Stimulated activated naive B cell treated with anti-CD40 and anti-IgM and Interleukin-4, amounts not matched to agents 10 μg/mL and 1 μg/mL and 100 μg/mL, for 72 hours (primary cell): ENCODE data around the gene CTNNBL1.

Source experiments
- ATAC-seq, 2 donors: fragments of 150-1000 bp; cut with Tn5 transposase; replicated peaks; 2 replicates each; pipeline ENCODE4 v1.10.0; 2021; ENCODE audit warnings: moderate library complexity in 1 of 2
- DNase-seq: peaks from one replicate; pipeline ENCODE4 v3.0.0; 2021
- H3K27ac Mint-ChIP-seq: one replicate; pipeline ENCODE4 v1.8.0; 2022; ENCODE audit warnings: mild to moderate bottlenecking, mixed read lengths
- H3K27me3 Mint-ChIP-seq, 2 donors: one replicate each; pipeline ENCODE4 v1.8.0; 2022; ENCODE audit warnings: mixed read lengths in 2 of 2
- H3K36me3 Mint-ChIP-seq, 2 donors: one replicate each; pipeline ENCODE4 v1.8.0; 2022; ENCODE audit warnings: mixed read lengths in 2 of 2, mild to moderate bottlenecking in 1 of 2
- H3K4me1 Mint-ChIP-seq, 2 donors: one replicate each; pipeline ENCODE4 v1.8.0; 2022; ENCODE audit warnings: mixed read lengths in 2 of 2, mild to moderate bottlenecking in 1 of 2
- H3K4me3 Mint-ChIP-seq, 2 donors: one replicate each; pipeline ENCODE4 v1.8.0; 2022; ENCODE audit warnings: mild to moderate bottlenecking in 2 of 2, mixed read lengths in 2 of 2, moderate library complexity in 1 of 2
- H3K9me3 Mint-ChIP-seq, 2 donors: one replicate each; pipeline ENCODE4 v1.8.0; 2022; ENCODE audit warnings: mixed read lengths in 2 of 2, mild to moderate bottlenecking in 1 of 2

Gene CTNNBL1

DNA sequence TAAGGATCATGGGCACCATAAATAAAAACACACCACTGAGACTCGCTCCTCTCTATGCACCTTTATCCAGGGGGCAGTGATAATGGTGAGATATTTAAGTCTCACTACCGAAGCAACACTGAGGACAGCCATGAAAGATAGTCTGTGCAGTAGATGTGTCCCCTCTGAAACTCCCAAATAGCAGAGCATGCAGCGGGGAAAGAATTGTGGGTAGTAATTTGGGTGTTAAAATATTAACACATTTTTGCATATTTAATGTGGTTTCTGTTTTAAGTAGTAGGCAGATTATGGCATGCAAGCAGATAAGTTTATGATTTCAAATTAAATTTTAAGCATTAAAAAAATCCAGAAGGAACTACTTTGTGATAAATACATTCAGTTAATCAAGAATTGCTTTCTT is 82.7 kb downstream of the CTNNBL1 start:
- Mint-ChIP-seq H3K27ac (no peak overlapping the region), H3K36me3 (peaks cover 40 to 49% of the 10 kb centered on the region in 2 donors), H3K4me3 (no peak overlapping the region), H3K4me1 (peaks cover 27 to 56% of the 10 kb centered on the region in 2 donors), H3K9me3 (peaks cover 0 to 2% of the 10 kb centered on the region in 2 donors), H3K27me3 (no peaks in the 10 kb centered on the region)
- DNase-seq (no peak), ATAC-seq (no peak)

DNA sequence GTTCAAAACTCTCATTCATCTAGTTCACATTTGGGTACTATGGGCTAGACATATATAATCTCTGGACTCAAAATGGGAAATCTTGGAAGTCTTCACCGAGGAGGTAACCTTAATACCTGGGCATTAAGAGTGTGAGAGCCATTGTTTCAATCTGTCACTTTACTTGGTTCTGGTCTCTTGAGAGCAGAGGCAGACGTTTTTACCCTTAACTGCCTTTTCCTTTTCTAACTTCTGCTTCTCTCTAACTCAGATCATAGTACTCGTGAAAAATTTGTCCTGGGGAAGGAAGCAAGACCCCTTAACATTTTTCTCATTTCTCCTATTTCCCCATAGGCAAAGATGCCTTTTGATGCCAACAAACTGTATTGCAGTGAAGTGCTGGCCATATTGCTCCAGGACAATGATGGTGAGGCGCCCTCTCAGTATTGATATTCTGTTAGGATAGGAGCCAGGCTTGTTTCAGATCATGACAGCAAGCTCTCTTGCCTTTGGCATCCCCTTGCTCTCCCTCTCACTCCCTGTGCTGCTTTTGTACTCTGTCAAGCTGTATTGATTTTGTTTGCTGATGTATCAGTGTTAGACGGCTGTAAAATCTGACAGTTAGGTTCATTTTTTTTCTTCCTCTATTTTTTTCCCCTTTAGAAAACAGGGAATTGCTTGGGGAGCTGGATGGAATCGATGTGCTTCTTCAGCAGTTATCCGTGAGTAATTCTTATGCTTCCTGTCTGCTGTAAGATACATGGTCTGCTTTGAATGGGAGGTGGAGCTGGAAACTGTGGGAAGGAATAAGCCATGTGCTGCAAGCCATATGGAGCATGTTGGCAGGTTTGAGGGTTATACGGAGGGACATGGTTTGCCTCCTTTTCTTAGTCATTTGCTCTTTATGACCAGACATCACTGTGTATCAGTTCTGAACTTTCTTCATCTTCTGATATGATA is 83.5 kb downstream of the CTNNBL1 start:
- Mint-ChIP-seq H3K4me1 (peaks cover 29 to 58% of the 10 kb centered on the region in 2 donors), H3K36me3 (peaks cover 39 to 46% of the 10 kb centered on the region in 2 donors), H3K27ac (peak overlapping the region; percentile 63), H3K27me3 (no peaks in the 10 kb centered on the region), H3K4me3 (peak overlapping the region in 1 of 2 donors; percentile 0), H3K9me3 (peaks cover 0 to 2% of the 10 kb centered on the region in 2 donors)
- DNase-seq: no peak
- ATAC-seq: no peak

DNA sequence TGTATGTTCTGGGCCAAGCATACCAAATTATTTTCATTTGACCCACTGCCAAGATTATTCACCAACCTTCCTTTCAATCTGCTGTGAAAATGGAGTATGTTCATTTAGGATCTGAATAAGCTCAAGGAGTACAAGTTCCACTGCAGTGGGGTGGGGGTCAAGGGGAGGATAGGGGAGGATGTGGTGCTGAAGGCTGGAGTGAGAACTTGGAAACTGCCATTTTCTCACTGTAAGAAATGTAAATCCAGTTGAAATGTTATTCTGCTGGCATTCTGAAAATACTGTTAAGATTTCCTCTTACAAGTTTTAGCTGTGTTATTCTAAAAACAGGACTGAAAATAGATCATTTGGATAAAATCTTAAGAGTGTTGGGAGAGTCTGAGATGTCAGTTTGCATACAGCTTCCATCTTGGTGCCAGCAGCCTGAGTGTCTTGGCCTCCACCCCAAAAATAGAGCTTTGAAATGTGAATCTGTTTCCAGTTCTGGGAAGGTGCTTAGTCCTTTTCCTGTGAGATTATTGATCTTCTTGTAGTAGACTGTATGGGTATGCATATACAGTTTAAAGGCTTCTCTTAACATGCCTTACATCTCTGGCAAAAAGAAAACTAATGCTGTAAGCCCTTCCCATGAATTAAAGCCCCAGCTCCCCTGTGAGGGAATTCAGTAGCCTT is 84.3 kb downstream of the CTNNBL1 start:
- Mint-ChIP-seq H3K9me3 (peaks cover 0 to 2% of the 10 kb centered on the region in 2 donors), H3K4me3 (no peak overlapping the region), H3K27ac (peak overlapping the region; percentile 63), H3K36me3 (peaks cover 38 to 48% of the 10 kb centered on the region in 2 donors), H3K4me1 (peaks cover 29 to 60% of the 10 kb centered on the region in 2 donors), H3K27me3 (no peaks in the 10 kb centered on the region)
- DNase-seq (no peak), ATAC-seq (no peak)

DNA sequence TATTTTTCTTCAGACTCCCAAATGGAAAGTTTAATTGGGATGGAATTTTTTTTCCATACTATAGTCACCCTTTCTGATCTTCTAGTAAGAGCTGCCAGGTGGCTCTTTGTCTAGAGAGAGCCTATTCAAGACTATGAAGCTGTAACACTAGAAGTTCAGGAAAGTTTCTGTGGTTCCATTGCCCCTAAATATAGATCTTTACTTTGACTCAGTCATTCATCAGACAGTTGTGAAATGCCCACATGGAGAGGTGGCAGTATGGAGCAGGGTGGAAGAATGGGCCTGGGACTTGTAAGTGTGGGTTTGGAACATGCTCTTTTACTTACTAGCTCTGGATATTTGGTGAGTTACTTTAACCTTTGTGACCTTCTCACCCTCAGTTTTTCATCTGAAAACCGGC is 87.8 kb downstream of the CTNNBL1 start:
- peaks cover 50 to 65% of the 10 kb centered on the region in 2 donors for H3K36me3 Mint-ChIP-seq
- peaks cover 27 to 63% of the 10 kb centered on the region in 2 donors for H3K4me1 Mint-ChIP-seq
- no peaks in the 10 kb centered on the region for H3K27me3 Mint-ChIP-seq
- DNase-seq (no peak), ATAC-seq (no peak)
- H3K27ac Mint-ChIP-seq: no peak overlapping the region
- H3K9me3 Mint-ChIP-seq: no peaks in the 10 kb centered on the region
- no peak overlapping the region for H3K4me3 Mint-ChIP-seq

DNA sequence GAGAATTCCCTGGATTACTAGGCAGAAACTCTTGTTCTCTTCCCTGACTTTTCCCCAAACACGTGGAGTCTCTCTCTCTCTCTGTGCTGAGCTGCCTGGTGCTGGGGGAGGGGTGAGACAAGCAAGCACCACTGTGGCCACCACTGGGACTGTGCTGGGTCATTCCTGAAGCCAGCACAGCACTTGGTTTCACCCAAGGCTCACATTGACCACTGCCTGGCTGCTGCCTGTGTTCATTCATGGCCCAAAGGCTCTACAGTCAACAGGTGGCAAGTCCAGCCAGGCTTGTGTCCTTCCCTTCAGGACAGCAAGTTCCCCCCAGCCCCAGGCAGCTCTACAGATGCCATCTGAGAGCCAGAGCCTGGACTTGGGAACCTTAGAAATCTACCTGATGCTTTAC is 92.2 kb downstream of the CTNNBL1 start:
- H3K27me3 Mint-ChIP-seq: no peaks in the 10 kb centered on the region
- H3K4me1 Mint-ChIP-seq: peaks cover 25 to 72% of the 10 kb centered on the region in 2 donors
- H3K9me3 Mint-ChIP-seq: peaks cover 4 to 5% of the 10 kb centered on the region in 2 donors
- ATAC-seq (no peak), DNase-seq (no peak)
- H3K4me3 Mint-ChIP-seq: no peak overlapping the region
- peak overlapping the region; percentile 82 for H3K27ac Mint-ChIP-seq
- H3K36me3 Mint-ChIP-seq: peaks cover 61 to 70% of the 10 kb centered on the region in 2 donors

DNA sequence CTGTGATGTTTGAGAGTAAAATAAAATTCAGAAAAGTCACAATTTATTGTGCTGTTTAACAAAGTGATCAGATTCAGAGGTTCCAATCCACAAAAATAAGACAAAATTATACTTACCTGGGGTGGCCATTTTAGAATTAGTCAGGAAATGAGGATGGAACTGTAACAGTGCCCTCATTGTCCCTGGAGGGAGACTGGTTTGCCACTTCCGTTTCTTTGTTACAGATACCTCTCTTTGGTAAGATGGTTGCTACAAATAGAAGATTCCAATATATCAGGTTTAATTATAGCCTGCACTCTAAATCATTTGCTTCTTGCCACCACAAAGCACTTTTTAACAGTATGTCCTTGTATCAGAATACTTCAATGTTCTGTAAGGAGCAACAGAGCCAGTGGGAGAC is 95.6 kb downstream of the CTNNBL1 start:
- ATAC-seq (peak; percentile 91 to 94), DNase-seq (no peak)
- Mint-ChIP-seq H3K4me1 (peaks cover 17 to 59% of the 10 kb centered on the region in 2 donors), H3K27ac (peak overlapping the region; percentile 78), H3K9me3 (peaks cover 6 to 9% of the 10 kb centered on the region in 2 donors), H3K4me3 (peak overlapping the region; percentile 19 to 43), H3K27me3 (no peaks in the 10 kb centered on the region), H3K36me3 (peaks cover 62 to 76% of the 10 kb centered on the region in 2 donors)

DNA sequence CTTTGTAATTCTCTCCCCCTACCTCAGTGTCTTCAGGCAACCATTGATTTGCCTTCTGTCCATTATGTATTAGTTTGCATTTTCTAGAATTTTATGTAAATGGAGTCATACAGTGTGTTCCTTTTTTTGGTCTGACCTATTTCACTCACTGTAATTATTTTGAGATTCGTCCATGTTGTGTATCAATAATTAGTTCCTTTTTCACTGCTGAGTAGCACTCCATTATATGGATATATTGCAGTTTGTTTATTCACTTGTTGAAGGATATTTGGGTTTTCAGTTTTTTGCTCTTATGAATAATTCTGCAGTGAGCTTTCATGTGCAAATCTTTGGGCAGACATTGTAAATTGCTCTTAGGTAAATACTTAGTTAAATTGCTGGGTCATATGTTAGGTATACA is 97.1 kb downstream of the CTNNBL1 start:
- ATAC-seq (no peak), DNase-seq (no peak)
- H3K27me3 Mint-ChIP-seq: no peaks in the 10 kb centered on the region
- peaks cover 16 to 59% of the 10 kb centered on the region in 2 donors for H3K4me1 Mint-ChIP-seq
- H3K4me3 Mint-ChIP-seq: no peak overlapping the region
- H3K36me3 Mint-ChIP-seq: peaks cover 60 to 73% of the 10 kb centered on the region in 2 donors
- no peak overlapping the region for H3K27ac Mint-ChIP-seq
- peaks cover 6 to 9% of the 10 kb centered on the region in 2 donors for H3K9me3 Mint-ChIP-seq

DNA sequence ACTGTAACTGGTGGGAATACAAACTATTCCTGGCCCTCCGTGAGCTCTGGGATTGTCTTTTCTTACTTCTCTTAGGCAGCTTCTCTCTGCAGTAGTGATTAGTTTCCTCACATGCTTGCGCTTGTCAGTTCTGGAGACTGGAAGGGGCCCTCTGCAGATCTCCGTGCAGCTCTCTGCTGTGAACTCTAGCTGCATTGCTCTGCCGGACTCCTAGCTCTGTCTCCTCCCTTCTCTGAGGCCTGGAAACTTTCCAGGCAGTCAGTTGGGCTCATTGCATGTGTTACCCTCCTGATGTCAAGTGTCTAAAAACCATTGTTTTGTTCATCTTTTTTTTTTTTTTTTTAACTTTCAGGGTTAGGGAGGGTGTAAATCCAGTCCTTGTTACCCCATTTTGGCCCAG is 102.3 kb downstream of the CTNNBL1 start:
- Mint-ChIP-seq H3K4me3 (no peak overlapping the region), H3K27ac (no peak overlapping the region), H3K9me3 (peaks cover 2 to 4% of the 10 kb centered on the region in 2 donors), H3K27me3 (no peaks in the 10 kb centered on the region), H3K36me3 (peaks cover 46 to 60% of the 10 kb centered on the region in 2 donors), H3K4me1 (peaks cover 6 to 25% of the 10 kb centered on the region in 2 donors)
- no peak for DNase-seq
- ATAC-seq: no peak

DNA sequence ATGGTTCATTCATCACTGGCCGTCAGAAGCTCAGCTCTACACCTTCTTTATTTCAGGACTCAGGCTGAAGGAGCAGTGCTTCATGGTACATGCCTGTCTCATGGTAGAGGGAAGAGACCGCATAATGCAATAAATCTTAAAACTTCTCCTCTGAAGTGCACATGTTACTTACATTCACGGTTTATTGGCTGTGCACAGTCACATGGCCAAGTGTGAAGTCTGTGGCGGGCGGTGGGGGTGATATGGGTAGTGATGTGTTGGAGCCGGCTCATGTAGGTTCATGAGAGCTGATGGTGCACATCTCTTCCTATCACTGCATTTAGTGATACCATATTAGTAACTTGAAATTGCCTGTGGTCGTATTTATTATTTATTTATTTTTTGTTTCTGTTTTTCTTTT is 102.9 kb downstream of the CTNNBL1 start:
- no peak for ATAC-seq
- H3K36me3 Mint-ChIP-seq: peaks cover 44 to 54% of the 10 kb centered on the region in 2 donors
- H3K27ac Mint-ChIP-seq: no peak overlapping the region
- H3K4me3 Mint-ChIP-seq: no peak overlapping the region
- no peaks in the 10 kb centered on the region for H3K27me3 Mint-ChIP-seq
- DNase-seq: no peak
- H3K4me1 Mint-ChIP-seq: peaks cover 8 to 26% of the 10 kb centered on the region in 2 donors
- H3K9me3 Mint-ChIP-seq: peaks cover 2 to 4% of the 10 kb centered on the region in 2 donors

DNA sequence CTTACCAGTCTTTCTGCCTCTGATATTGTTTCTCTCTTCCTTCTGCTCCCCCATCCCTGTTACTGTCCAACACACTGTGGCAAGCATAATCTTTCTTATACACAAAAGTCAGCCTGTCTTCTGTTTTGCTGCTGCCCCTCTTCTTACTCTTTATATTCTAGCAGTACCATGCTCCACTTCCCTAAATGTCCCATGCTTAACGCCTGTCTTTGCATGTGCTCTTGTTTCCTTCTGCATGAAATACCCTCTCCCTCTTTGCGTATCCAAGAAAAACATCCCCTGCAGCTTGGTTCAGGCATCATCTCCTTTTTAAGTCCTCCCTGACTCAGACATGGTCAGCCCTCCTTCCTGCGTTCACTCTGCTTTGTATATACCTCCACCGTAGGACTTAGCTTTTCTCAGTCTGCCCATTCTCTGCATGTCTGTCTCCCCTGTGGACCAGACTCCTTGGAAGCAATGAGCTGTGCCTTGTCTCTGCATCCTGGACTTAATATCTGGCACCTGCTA is 103.9 kb downstream of the CTNNBL1 start:
- Mint-ChIP-seq H3K36me3 (peaks cover 38 to 53% of the 10 kb centered on the region in 2 donors), H3K27me3 (no peaks in the 10 kb centered on the region), H3K27ac (no peak overlapping the region), H3K9me3 (peaks cover 0 to under 1% of the 10 kb centered on the region in 2 donors), H3K4me1 (peaks cover 15 to 36% of the 10 kb centered on the region in 2 donors), H3K4me3 (no peak overlapping the region)
- no peak for ATAC-seq
- no peak for DNase-seq

DNA sequence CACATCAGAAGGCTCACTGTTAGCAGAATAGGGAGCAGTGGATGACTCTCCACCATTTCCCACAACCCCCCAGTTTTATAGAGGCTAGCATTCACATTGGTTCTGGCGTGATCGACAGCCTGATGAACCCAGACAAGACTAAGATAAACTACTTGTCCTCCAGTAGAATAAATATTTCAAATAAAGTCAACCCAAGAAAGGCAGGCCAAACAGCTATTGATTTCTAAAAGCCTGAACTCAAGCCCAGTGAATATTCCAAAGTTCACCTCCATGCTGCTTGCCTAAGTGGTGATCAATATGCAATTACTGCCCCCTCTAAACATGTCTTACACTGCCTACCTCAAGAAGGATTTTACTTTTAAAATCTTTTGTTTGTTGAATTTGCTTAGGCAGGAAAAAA is 104.5 kb downstream of the CTNNBL1 start:
- Mint-ChIP-seq H3K4me1 (peaks cover 21 to 42% of the 10 kb centered on the region in 2 donors), H3K27ac (no peak overlapping the region), H3K36me3 (peaks cover 44 to 58% of the 10 kb centered on the region in 2 donors), H3K4me3 (no peak overlapping the region), H3K27me3 (no peaks in the 10 kb centered on the region), H3K9me3 (peaks cover 0 to 3% of the 10 kb centered on the region in 2 donors)
- DNase-seq: no peak
- no peak for ATAC-seq

DNA sequence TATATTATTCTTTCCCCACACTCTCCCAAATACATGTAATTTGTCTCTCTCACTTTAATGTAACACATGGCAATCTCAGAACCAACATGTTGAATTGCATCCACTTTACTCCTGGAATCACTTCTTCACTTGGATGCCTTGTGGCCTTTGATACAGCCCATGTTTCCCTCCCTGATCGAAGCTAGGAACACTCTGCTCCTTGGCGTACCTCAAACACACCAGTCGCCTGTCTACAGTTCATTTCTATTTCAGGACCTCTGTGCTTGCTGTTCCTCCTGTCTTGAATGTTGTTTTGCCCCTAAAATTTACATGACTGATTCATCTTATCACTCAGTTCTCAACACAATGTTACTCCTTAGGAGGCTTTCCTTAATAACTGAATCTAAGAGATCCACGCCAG is 106.8 kb downstream of the CTNNBL1 start:
- ATAC-seq (no peak), DNase-seq (no peak)
- peaks cover 44 to 58% of the 10 kb centered on the region in 2 donors for H3K36me3 Mint-ChIP-seq
- peaks cover 39 to 50% of the 10 kb centered on the region in 2 donors for H3K4me1 Mint-ChIP-seq
- H3K27ac Mint-ChIP-seq: no peak overlapping the region
- H3K4me3 Mint-ChIP-seq: no peak overlapping the region
- H3K9me3 Mint-ChIP-seq: peaks cover 0 to 3% of the 10 kb centered on the region in 2 donors
- no peaks in the 10 kb centered on the region for H3K27me3 Mint-ChIP-seq

DNA sequence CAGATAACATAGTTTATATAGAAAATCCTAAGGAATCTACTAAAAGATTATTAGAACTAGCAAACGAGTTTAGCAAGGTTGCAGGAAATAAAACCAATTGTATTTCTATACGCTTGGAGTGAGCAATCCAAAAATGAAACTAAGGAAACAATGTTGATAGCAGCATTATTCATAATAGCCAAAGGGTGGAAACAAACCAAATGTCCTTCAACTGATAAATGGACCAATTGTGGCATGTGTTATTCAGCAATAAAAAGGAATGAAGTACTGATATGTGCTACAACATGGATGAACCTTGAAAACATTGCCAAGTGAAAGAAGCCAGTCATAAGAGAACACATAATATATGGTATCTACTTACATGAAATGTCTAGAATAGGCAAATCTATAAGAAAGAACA is 108.1 kb downstream of the CTNNBL1 start:
- Mint-ChIP-seq H3K9me3 (peaks cover 0 to 3% of the 10 kb centered on the region in 2 donors), H3K27me3 (no peaks in the 10 kb centered on the region), H3K36me3 (peaks cover 45 to 59% of the 10 kb centered on the region in 2 donors), H3K4me3 (no peak overlapping the region), H3K27ac (no peak overlapping the region), H3K4me1 (peaks cover 51 to 61% of the 10 kb centered on the region in 2 donors)
- ATAC-seq: no peak
- no peak for DNase-seq
